Measurements from ENCODE around the gene KLHL7. TPM values are rescaled to one million over a fixed set of nuclear protein-coding genes. Genes with fewer than 3 reads are reported as not detected.

Gene KLHL7
- total and polyA plus RNA-seq, 7 donors = 10.6 to 18.0 (median 13.6) TPM

DNA sequence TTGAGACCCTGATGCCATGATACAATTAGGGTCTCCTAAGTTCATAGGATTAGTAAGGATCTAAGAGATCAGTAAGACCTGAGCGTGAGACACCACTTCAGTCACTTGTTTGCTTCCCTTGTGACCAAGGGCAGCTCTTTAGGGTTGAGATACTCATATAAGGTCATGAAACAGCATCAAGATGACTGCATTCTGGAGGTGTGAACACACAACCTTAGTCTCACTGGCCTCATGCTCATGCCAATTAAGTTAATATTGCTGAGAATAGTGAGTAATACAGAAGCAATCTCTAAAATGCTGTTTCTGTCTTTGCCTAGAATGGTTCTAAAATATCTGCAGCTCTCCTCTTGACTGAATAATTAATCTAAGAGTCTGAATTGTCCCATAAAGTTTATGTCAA, 39.6 kb upstream of the KLHL7 start:
- Histone ChIP-seq H3K27me3 (ENCODE audit: insufficient read depth in 3 of 3, low read length in 2 of 3) (no peaks in the 10 kb centered on the region), H3K4me1 (no peaks in the 10 kb centered on the region), H3K27ac (no peak overlapping the region), H3K36me3 (ENCODE audit: insufficient read depth in 1 of 2, low read depth in 1 of 2) (no peaks in the 10 kb centered on the region), H3K4me3 (no peak overlapping the region), H3K9me3 (no peaks in the 10 kb centered on the region)
- ATAC-seq (no peak), DNase-seq (no peak)
- 90 to 94% (median 92%) methylated on average over 1 of the region's 1 CpG for WGBS, 3 donors
- intact Hi-C loops (cut with DNase I) = no loop called here
- TF ChIP-seq, protein P1, sequence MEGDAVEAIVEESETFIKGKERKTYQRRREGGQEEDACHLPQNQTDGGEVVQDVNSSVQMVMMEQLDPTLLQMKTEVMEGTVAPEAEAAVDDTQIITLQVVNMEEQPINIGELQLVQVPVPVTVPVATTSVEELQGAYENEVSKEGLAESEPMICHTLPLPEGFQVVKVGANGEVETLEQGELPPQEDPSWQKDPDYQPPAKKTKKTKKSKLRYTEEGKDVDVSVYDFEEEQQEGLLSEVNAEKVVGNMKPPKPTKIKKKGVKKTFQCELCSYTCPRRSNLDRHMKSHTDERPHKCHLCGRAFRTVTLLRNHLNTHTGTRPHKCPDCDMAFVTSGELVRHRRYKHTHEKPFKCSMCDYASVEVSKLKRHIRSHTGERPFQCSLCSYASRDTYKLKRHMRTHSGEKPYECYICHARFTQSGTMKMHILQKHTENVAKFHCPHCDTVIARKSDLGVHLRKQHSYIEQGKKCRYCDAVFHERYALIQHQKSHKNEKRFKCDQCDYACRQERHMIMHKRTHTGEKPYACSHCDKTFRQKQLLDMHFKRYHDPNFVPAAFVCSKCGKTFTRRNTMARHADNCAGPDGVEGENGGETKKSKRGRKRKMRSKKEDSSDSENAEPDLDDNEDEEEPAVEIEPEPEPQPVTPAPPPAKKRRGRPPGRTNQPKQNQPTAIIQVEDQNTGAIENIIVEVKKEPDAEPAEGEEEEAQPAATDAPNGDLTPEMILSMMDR (IDR thresholded peaks at IDR 0.05) = no peak

DNA sequence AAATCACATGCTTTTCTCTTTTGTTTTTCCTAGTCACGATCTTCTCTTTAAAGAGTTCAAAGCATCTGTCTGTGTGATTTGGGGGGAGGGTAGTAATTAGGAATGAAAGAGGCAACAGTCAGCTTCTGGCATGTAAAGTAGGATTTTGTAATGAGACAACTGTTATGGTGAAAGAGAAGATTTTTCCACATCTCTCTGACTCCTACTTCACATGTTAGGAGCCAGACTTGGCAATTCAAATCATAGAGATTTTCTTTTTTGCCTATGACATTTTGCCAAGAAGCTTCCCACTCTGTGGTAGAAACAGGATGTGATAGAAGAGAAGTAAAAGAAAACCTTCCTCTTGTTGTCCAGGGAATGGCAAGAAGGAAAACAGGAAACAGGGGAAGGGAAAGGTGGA, 38.3 kb upstream of the KLHL7 start:
- Histone ChIP-seq H3K27me3 (ENCODE audit: insufficient read depth in 3 of 3, low read length in 2 of 3) (no peaks in the 10 kb centered on the region), H3K4me1 (no peaks in the 10 kb centered on the region), H3K4me3 (no peak overlapping the region), H3K36me3 (ENCODE audit: insufficient read depth in 1 of 2, low read depth in 1 of 2) (no peaks in the 10 kb centered on the region), H3K27ac (no peak overlapping the region), H3K9me3 (no peaks in the 10 kb centered on the region)
- 39 to 56% (median 46%) methylated on average over 1 of the region's 1 CpG for WGBS, 3 donors
- TF ChIP-seq, protein P1 (IDR thresholded peaks at IDR 0.05) = no peak
- ATAC-seq (no peak), DNase-seq (no peak)
- intact Hi-C loops (cut with DNase I) = no loop called here

DNA sequence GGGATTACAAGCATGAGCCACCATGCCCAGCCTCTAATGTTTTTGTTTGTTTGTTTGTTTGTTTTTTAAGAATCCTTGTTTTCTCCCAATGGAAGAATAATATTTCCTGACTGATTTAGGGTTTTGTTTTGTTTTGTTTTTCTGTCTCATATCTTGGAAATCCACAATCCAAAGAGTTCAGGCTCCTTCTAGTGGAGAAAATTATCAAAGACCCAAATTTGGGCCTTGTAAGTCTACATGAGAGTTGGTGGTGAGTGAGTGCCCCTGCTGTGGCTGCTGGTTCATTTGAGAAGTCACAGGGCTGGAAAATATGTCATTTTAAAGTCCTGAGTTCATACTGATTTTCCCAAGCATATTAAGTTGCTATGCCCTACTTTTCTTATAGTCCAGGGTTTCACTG, 33.5 kb upstream of the KLHL7 start:
- Histone ChIP-seq H3K36me3 (ENCODE audit: insufficient read depth in 1 of 2, low read depth in 1 of 2) (no peaks in the 10 kb centered on the region), H3K27ac (no peak overlapping the region), H3K4me1 (no peaks in the 10 kb centered on the region), H3K27me3 (ENCODE audit: insufficient read depth in 3 of 3, low read length in 2 of 3) (no peaks in the 10 kb centered on the region), H3K9me3 (no peaks in the 10 kb centered on the region), H3K4me3 (no peak overlapping the region)
- intact Hi-C loops (cut with DNase I) = no loop called here
- TF ChIP-seq, protein P1 (IDR thresholded peaks at IDR 0.05) = no peak
- DNase-seq (no peak), ATAC-seq (no peak)

DNA sequence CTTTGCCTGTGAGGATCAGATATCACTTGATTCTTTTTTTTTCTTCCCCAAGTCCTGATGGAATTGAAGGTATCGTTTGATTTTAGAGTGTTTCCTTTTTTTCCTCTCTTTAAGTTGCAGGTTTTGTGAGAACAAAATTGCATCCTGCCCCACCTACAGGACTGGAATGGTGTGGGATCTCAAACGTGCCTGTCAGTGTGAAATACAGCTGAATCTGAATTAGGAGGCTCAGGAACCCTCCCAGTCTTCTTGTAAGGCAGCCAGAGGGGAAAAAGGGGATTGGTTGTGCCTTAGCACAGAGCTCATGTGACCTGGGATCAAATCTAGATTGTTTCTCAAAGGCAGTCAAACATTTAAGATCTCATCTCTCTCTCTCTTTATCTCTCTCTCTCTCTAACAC, 32.7 kb upstream of the KLHL7 start:
- no peak overlapping the region for H3K27ac ChIP-seq
- ATAC-seq = no peak

More for the DNA sequence above, 32.7 kb upstream of the KLHL7 start:
- Histone ChIP-seq H3K9me3 (no peaks in the 10 kb centered on the region), H3K36me3 (ENCODE audit: insufficient read depth in 1 of 2, low read depth in 1 of 2) (no peaks in the 10 kb centered on the region), H3K27me3 (ENCODE audit: insufficient read depth in 3 of 3, low read length in 2 of 3) (no peaks in the 10 kb centered on the region), H3K4me3 (no peak overlapping the region), H3K4me1 (no peaks in the 10 kb centered on the region)
- no peak for DNase-seq
- TF ChIP-seq, protein P1 (IDR thresholded peaks at IDR 0.05) = no peak
- intact Hi-C loops (cut with DNase I) = no loop called here
- 17 to 34% (median 33%) methylated on average over 2 of the region's 2 CpGs for WGBS, 3 donors

Data from psoas muscle (tissue), 8 donors.